ENCODE results near the gene ALDH7A1. TPM values are rescaled to one million over a fixed set of nuclear protein-coding genes. Genes with fewer than 3 reads are reported as not detected.

ALDH7A1 gene
- total RNA-seq, 1 experiment from 2014 or later = 148 TPM

GRCh38 chr5:126613941-126614592, 19.0 kb upstream of the ALDH7A1 start:
- Histone ChIP-seq H3K4me1 (ENCODE audit: insufficient read depth, low read length) (no peaks in the 10 kb centered on the region), H2BK12ac (ENCODE audit: insufficient read length, low read depth, low read length) (no peak overlapping the region), H2AK5ac (ENCODE audit: insufficient read length, low read length) (no peak overlapping the region), H2BK20ac (ENCODE audit: low read depth, low read length, poor library complexity, severe bottlenecking) (no peak overlapping the region), H3K4me2 (ENCODE audit: insufficient read depth, insufficient read length, low read length) (no peak overlapping the region), H3K23me2 (ENCODE audit: insufficient read length, low read depth, low read length, poor library complexity, severe bottlenecking) (no peaks in the 10 kb centered on the region), H2BK120ac (ENCODE audit: low read depth, low read length, poor library complexity, severe bottlenecking) (no peak overlapping the region), H4K5ac (ENCODE audit: insufficient read length, low read depth, low read length) (no peak overlapping the region), H2AFZ (ENCODE audit: low read length) (no peak overlapping the region), H3K56ac (ENCODE audit: insufficient read length, low read depth, low read length) (no peak overlapping the region), H3K4ac (ENCODE audit: low read depth, low read length) (no peak overlapping the region), H3K18ac (ENCODE audit: insufficient read length, low read depth, low read length) (no peak overlapping the region), H3K79me2 (ENCODE audit: insufficient read depth, low read length) (peaks cover 6% of the 10 kb centered on the region; the same call in 1 of the 2 replicates), H2BK15ac (ENCODE audit: low read depth, low read length) (no peak overlapping the region), H3K9ac (ENCODE audit: extremely low read depth, insufficient read length, low read length) (no peak overlapping the region), H4K8ac (replicated peaks; ENCODE audit: insufficient read length, low read depth, low read length) (no peak overlapping the region), H4K20me1 (ENCODE audit: control insufficient read depth, insufficient read depth, insufficient read length) (no peaks in the 10 kb centered on the region), H3K27me3 (ENCODE audit: insufficient read depth, low read length) (no peaks in the 10 kb centered on the region), H3K14ac (ENCODE audit: insufficient read depth, low read length) (no peak overlapping the region), H2BK5ac (ENCODE audit: insufficient read length, low read length) (no peak overlapping the region), H3K9me3 (ENCODE audit: control insufficient read depth, low read depth, low read length) (no peaks in the 10 kb centered on the region), H3K79me1 (ENCODE audit: insufficient read depth, low read depth, low read length, poor library complexity, severe bottlenecking) (peaks cover 3% of the 10 kb centered on the region), H3K27ac (ENCODE audit: insufficient read length, low read depth, low read length) (no peak overlapping the region), H4K91ac (ENCODE audit: insufficient read length, low read depth, low read length) (no peak overlapping the region), H3K23ac (ENCODE audit: insufficient read length, low read depth, low read length) (no peak overlapping the region), H3T11ph (ENCODE audit: low read length) (no peak overlapping the region)
- TF ChIP-seq, protein P1, sequence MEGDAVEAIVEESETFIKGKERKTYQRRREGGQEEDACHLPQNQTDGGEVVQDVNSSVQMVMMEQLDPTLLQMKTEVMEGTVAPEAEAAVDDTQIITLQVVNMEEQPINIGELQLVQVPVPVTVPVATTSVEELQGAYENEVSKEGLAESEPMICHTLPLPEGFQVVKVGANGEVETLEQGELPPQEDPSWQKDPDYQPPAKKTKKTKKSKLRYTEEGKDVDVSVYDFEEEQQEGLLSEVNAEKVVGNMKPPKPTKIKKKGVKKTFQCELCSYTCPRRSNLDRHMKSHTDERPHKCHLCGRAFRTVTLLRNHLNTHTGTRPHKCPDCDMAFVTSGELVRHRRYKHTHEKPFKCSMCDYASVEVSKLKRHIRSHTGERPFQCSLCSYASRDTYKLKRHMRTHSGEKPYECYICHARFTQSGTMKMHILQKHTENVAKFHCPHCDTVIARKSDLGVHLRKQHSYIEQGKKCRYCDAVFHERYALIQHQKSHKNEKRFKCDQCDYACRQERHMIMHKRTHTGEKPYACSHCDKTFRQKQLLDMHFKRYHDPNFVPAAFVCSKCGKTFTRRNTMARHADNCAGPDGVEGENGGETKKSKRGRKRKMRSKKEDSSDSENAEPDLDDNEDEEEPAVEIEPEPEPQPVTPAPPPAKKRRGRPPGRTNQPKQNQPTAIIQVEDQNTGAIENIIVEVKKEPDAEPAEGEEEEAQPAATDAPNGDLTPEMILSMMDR (conservative IDR thresholded peaks at IDR 0.05) = no peak
- DNase-seq = no peak
- H3K4me1 Mint-ChIP-seq = no peaks in the 10 kb centered on the region
- WGBS (ENCODE audit: extremely low coverage, insufficient read length, low lambda C conversion rate) = no CpG with 5 or more reads among the region's 7 CpGs
- H3K27me3 Mint-ChIP-seq (ENCODE audit: low read depth) = no peaks in the 10 kb centered on the region
- H3K4me3 Mint-ChIP-seq = no peak overlapping the region
- H3K27ac Mint-ChIP-seq = peak overlapping the region in 1 of 3 experiments; percentile 39; a peak in 1 of 7 replicates
- no peaks in the 10 kb centered on the region for H3K9me3 Mint-ChIP-seq
- peaks cover 24 to 73% (median 59%) of the 10 kb centered on the region in 3 experiments for H3K36me3 Mint-ChIP-seq (ENCODE audit: insufficient read depth in 1 of 3, low read depth in 3 of 3)
